Central memory CD4-positive, alpha-beta T cell (primary cell): ENCODE results near the gene BMPR1B.
"Not testable (repeated sequence)": the region's sequence is repeated elsewhere in the genome, so short reads cannot be mapped to it uniquely, and the experiment has no call there.

ENCODE experiments used
- DNase-seq: peaks from one replicate; pipeline ENCODE4 v3.0.0; 2022

Gene BMPR1B

DNA sequence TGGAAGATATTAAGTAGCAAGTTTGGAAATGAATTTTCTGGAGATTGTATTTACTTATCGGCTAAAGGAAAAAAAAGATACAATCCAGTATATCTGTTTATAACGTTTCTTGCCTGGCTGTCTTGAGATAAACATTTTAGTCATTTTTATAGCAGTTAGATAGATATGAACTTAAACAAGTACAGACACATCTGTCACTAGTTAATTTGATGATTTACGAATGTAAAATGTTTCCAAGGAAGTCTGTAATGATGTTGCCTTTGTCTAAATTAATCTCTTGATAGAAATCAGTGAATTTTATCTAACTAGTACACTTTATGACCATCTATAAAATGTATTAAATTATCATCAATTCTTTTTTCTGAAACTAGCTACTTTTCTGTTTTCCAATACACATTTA, 5.7 kb downstream of the BMPR1B start:
- DNase-seq = no peak

DNA sequence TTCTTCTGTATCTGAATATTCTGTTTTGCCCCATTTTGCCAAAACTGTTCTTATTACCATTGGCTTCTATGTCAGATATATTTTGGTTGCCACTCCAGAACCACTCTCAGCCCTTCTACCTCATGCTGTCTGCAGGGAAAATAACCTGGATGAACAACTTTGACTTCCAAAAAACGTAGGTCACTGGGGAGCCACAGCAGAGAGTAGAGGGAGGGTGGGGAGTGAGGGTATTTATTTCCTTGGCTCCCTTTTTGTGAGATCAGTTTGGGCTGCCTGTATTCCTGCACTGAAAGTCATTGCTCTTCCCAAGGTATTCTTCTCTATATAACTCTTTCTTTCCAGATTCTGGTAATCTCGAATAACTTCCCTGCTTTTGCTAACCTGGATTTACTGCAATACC, 6.3 kb downstream of the BMPR1B start:
- no peak for DNase-seq

GRCh38 chr4:94765174-94765573, 7.4 kb downstream of the BMPR1B start:
- no peak for DNase-seq

GRCh38 chr4:94765648-94766047, 7.9 kb downstream of the BMPR1B start:
- DNase-seq = no peak

DNA sequence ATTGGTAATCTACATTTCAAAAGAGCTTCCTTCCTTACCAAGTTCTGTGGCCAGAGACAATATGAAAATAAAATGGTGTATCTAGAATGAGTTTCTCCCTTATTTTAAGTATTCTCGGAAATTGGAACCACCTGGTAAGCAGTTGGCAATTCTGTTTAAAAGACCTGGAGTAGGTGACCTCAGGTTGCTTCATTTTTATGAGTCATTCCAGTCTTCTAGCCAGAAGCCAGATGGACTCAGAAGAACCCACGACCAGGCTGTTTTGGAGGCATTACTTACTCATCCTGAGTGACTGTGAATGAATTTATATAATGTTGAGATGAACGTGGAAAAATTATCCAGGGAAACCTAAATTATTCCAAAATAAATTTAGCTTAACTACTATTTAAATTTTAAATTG, 9.1 kb downstream of the BMPR1B start:
- no peak for DNase-seq

GRCh38 chr4:94767446-94767845, 9.7 kb downstream of the BMPR1B start:
- DNase-seq = no peak

- DNase-seq = no peak
Observed at GRCh38 chr4:94782707-94783106, 25.0 kb downstream of the BMPR1B start.

DNA sequence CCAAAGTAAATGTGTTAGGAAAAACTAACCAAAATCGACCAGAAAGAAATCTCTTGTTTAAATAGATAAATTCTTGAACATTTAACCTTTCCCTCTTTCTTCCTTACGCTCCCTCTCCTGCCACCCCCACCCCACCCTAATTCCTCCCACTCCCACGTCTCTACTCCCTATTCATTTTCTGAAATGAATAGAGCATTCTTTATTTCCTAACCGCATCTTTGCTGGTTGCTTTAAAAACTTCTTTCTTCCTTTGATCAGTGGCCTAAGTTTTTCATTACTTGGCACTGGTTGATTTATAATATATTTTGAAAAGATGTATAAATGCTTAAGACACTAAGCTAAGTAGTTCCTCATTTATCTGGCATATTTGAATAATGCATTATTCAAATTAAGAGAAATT, 33.9 kb downstream of the BMPR1B start:
- no peak for DNase-seq

- no peak for DNase-seq
Observed at GRCh38 chr4:94798808-94799207, 41.1 kb downstream of the BMPR1B start.

- no peak for DNase-seq
Observed at GRCh38 chr4:94801016-94801415, 43.3 kb downstream of the BMPR1B start.

- no peak for DNase-seq
Observed at GRCh38 chr4:94802091-94802490, 44.3 kb downstream of the BMPR1B start.

DNA sequence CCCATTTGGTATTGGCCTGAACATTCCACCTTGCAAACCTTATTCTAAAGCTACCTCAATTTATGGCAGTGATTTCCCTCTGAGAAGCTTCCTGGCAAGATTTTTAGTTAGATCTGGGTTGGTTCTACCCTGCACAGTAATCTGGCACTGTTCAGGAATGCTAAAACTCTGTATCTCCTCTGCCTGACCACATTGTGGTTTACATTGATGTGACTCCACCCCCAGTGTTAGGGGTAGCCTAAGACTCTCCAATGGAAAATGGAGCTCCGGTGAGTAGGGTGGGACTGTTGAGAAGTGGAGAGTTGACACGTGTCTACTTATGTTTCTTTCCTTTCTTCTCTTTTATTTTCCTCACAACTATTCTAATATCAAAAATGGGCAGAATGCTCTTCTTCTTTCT, 45.4 kb downstream of the BMPR1B start:
- no peak for DNase-seq

DNA sequence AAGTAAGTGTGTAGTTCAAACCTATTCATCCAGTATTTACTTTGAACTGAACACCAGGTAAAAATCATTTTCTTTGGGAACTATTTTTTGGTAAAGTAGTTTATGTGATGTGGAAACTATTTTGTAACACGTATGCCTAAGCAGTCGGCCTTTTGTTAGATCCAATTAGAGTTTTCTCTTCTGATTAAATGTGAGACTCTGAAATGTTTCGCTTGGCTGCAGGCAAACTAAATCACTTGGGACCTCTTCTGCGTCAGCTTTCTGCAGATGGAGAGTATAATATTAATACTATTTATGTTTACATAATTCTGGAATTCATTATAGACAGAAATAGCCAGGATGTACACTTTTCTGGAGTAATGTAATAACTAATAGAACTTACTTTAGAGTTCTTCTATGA, 46.9 kb downstream of the BMPR1B start:
- DNase-seq = no peak

GRCh38 chr4:94806376-94806775, 48.6 kb downstream of the BMPR1B start:
- no peak for DNase-seq

DNA sequence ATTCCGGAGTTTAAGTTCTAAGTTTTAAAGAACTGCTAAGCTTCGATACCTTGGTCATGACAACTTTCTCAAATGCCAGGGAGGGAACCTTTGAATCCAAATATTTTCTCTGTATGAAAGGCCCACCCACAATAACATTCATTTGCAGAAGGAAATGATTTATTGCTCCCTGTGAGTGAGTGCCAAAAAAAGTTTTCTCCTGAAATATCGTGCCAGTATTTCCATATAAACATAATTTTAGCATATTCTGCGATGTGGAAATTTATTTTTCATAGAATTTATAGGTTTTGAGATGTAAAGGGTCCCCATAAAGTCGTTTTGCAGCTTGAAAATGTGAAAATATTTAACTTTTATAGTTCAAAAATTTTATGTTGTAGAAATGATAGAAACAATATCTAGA, 53.9 kb downstream of the BMPR1B start:
- no peak for DNase-seq

DNA sequence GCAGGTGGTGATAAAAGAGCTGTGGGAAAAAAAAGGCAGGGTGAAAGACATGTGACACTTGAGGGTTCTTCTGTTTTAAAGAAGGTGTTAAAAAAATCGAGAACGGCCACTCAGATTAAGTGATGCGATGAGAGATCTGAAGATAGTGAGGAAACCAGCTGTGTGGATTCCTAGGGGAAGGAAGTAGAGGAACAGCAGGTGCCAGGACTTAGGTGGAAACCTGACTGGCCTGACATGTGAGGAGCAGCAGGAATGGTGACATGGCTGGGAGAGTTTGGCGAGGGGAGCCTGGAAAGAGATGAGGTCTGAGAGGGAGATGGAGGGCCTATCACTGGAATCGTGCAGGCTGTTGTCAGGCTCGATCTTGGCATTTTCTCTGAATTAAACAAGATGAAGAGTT, 55.5 kb downstream of the BMPR1B start:
- no peak for DNase-seq

DNA sequence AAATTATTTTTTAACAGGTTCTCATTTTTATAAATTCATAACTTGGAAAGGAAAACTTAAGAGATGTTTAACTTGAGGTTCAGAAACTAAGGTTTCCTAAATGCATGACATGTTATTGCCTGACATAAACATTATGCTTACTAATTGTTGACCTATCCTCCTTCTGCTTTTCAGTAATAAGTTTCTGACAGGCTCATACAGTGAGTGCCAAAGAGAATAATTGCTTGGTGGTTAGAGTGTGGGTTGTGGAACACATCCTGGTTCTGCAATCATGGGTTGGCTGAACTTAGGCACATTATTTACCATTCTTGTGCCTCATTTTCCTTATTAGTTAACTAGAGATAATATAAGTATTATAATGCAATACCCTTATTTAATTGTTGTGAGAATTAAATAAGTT, 56.5 kb downstream of the BMPR1B start:
- DNase-seq = no peak

- DNase-seq = no peak
Observed at GRCh38 chr4:94819371-94820168, 61.8 kb downstream of the BMPR1B start.

DNA sequence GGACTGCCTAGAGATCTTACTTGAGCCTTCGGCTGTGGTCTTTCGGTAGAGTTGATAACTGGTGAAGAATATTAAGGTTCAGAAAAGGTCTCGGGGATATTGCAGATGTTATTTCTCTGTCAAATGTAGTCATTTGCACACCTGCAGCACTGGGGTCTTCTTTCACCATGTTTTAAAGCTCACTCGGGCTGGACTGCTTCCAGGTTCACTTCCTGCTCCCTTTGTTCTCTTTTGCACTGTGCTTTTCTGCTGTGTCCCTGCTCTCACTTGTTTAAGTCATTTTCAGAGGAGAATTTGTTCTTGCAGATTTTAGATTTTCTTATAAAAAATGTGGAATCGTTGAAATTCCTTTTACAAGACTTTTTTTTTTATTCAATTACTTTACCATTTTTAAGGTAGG, 68.5 kb downstream of the BMPR1B start:
- DNase-seq = no peak

DNA sequence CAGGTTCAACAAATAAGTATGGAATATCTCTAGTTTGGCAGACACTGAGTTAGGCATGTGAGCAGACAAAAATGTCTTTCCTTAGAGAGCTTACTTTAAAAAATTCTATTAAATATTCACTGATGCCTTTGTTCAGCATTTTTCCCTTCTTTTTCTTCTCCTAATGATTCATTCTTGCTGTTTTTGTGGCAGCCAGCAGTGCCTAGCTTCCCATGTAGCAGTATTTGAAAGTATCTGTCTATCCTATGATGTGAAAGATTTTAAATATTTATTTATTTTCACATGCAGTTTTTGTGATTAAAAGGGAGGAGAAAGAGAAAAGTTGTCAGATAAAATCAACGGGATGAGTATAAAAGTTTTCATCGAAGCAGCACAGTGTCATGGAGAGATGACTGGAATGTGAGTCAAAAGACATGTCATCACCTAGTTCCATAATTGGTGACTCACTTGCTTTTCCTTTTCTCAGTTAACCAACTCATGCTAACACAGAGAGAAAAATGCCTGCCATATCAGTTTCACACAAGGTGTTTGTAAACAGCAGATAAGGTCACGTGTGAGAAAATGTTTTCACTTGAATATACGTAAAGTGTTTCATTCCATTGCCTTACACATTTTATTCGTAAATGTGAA, 69.8 kb downstream of the BMPR1B start:
- DNase-seq = no peak

DNA sequence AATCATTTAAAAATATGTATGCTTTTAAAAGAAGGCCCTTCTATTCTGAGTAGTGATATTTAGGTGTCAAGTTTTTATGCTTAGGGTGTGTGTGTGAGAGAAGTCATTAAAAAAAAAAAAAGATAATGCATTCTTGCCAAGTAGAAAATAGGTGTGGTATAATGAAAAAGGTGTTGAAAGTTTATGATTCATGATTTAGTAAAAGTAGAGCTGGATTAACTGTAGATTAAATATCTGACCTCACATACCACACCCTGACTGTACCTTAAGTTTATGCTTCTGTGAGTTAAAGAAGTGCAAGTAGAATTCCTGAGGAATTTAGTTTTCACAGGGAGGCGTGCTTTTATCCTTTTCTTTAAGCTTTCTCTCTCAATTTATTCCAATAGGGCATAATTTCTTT, 71.1 kb downstream of the BMPR1B start:
- no peak for DNase-seq

- DNase-seq = no peak
Observed at GRCh38 chr4:94831607-94832006, 73.9 kb downstream of the BMPR1B start.

GRCh38 chr4:94832329-94832728, 74.6 kb downstream of the BMPR1B start:
- not testable (repeated sequence) for DNase-seq

GRCh38 chr4:94833394-94833793, 75.6 kb downstream of the BMPR1B start:
- no peak for DNase-seq

- DNase-seq = no peak
Observed at GRCh38 chr4:94834501-94834900, 76.7 kb downstream of the BMPR1B start.
